H9 (cell line): Measurements from ENCODE around the gene MVD. TPM values are rescaled to one million over a fixed set of nuclear protein-coding genes. Genes with fewer than 3 reads are reported as not detected.

Source experiments
- DNase-seq: peaks from one replicate; pipeline ENCODE4 v3.0.0-alpha.2; 2017
- H2AFZ ChIP-seq: one replicate; pipeline ENCODE4 v1.6.1; 2013; ENCODE audit warnings: mild to moderate bottlenecking, low read length, control low read depth, moderate library complexity
- H2AK5ac ChIP-seq: 2 replicates; pipeline ENCODE4 v1.6.1; 2013; ENCODE audit warnings: low read length, control low read depth, mixed read lengths; ENCODE audit not compliant: insufficient read length
- H2BK120ac ChIP-seq: one replicate; pipeline ENCODE4 v1.6.1; 2013; ENCODE audit warnings: low read depth, mild to moderate bottlenecking, low read length, control low read depth, inconsistent platforms; ENCODE audit not compliant: poor library complexity, severe bottlenecking
- H2BK12ac ChIP-seq: 2 replicates; pipeline ENCODE4 v1.6.1; 2013; ENCODE audit warnings: low read length, control low read depth, mixed read lengths, low read depth; ENCODE audit not compliant: insufficient read length
- H2BK15ac ChIP-seq: 2 replicates; pipeline ENCODE4 v1.6.1; 2013; ENCODE audit warnings: low read depth, low read length, control low read depth
- H2BK20ac ChIP-seq: one replicate; pipeline ENCODE4 v1.6.1; 2013; ENCODE audit warnings: low read depth, mild to moderate bottlenecking, low read length, control low read depth, inconsistent platforms; ENCODE audit not compliant: poor library complexity, severe bottlenecking
- H2BK5ac ChIP-seq: 2 replicates; pipeline ENCODE4 v1.6.1; 2013; ENCODE audit warnings: low read length, control low read depth, mixed read lengths; ENCODE audit not compliant: insufficient read length
- H3K14ac ChIP-seq: 2 replicates; pipeline ENCODE4 v1.6.1; 2013; ENCODE audit warnings: low read length, control low read depth; ENCODE audit not compliant: insufficient read depth
- H3K18ac ChIP-seq: 2 replicates; pipeline ENCODE4 v1.6.1; 2013; ENCODE audit warnings: low read depth, mild to moderate bottlenecking, mixed read lengths, low read length, control low read depth; ENCODE audit not compliant: insufficient read length
- H3K23ac ChIP-seq: 2 replicates; pipeline ENCODE4 v1.6.1; 2013; ENCODE audit warnings: low read length, control low read depth, mixed read lengths, low read depth; ENCODE audit not compliant: insufficient read length
- H3K23me2 ChIP-seq: 2 replicates; pipeline ENCODE4 v1.6.1; 2013; ENCODE audit warnings: low read depth, mild to moderate bottlenecking, mixed read lengths, low read length, control low read depth; ENCODE audit not compliant: insufficient read length, poor library complexity, severe bottlenecking
- H3K27ac ChIP-seq: 2 replicates; pipeline ENCODE4 v1.5.1; 2013; ENCODE audit warnings: low read length, control low read depth, mixed read lengths, low read depth; ENCODE audit not compliant: insufficient read length
- H3K27me3 ChIP-seq: 2 replicates; pipeline ENCODE4 v1.6.1; 2013; ENCODE audit warnings: low read length, control low read depth, inconsistent platforms; ENCODE audit not compliant: insufficient read depth
- H3K4ac ChIP-seq: 2 replicates; pipeline ENCODE4 v1.6.1; 2013; ENCODE audit warnings: low read depth, mild to moderate bottlenecking, control low read depth, inconsistent platforms, low read length, moderate library complexity
- H3K4me1 ChIP-seq: 2 replicates; pipeline ENCODE4 v1.6.1; 2013; ENCODE audit warnings: low read length, control low read depth, inconsistent platforms; ENCODE audit not compliant: insufficient read depth
- H3K4me2 ChIP-seq: 2 replicates; pipeline ENCODE4 v1.6.1; 2013; ENCODE audit warnings: low read length, control low read depth, mixed read lengths; ENCODE audit not compliant: insufficient read length, insufficient read depth
- H3K56ac ChIP-seq: 2 replicates; pipeline ENCODE4 v1.6.1; 2013; ENCODE audit warnings: low read depth, mild to moderate bottlenecking, mixed read lengths, low read length, control low read depth; ENCODE audit not compliant: insufficient read length
- H3K79me1 ChIP-seq: 2 replicates; pipeline ENCODE4 v1.6.1; 2013; ENCODE audit warnings: low read depth, mild to moderate bottlenecking, moderate library complexity, low read length, control low read depth, inconsistent platforms; ENCODE audit not compliant: insufficient read depth, poor library complexity, severe bottlenecking
- H3K79me2 ChIP-seq: 2 replicates; pipeline ENCODE4 v1.6.1; 2013; ENCODE audit warnings: low read length, control low read depth, inconsistent platforms; ENCODE audit not compliant: insufficient read depth
- H3K9ac ChIP-seq: 2 replicates; pipeline ENCODE4 v1.6.1; 2013; ENCODE audit warnings: low read length, control low read depth, mixed read lengths; ENCODE audit not compliant: insufficient read length; ENCODE audit errors: extremely low read depth
- H3K9me3 ChIP-seq: one replicate; pipeline ENCODE4 v1.6.1; 2013; ENCODE audit warnings: low read depth, low read length, inconsistent platforms; ENCODE audit not compliant: control insufficient read depth
- H3T11ph ChIP-seq: one replicate; pipeline ENCODE4 v1.6.1; 2013; ENCODE audit warnings: mild to moderate bottlenecking, low read length, control low read depth, inconsistent platforms
- H4K20me1 ChIP-seq: one replicate; pipeline ENCODE4 v1.6.1; 2013; ENCODE audit not compliant: control insufficient read depth, insufficient read length, insufficient read depth
- H4K5ac ChIP-seq: 2 replicates; pipeline ENCODE4 v1.6.1; 2013; ENCODE audit warnings: low read depth, mild to moderate bottlenecking, mixed read lengths, low read length, control low read depth; ENCODE audit not compliant: insufficient read length
- H4K8ac ChIP-seq: replicated peaks from 2 replicates; pipeline ENCODE4 v1.6.1; 2013; ENCODE audit warnings: low read length, control low read depth, mixed read lengths, low read depth; ENCODE audit not compliant: insufficient read length
- H4K91ac ChIP-seq: 2 replicates; pipeline ENCODE4 v1.6.1; 2013; ENCODE audit warnings: low read depth, mild to moderate bottlenecking, moderate library complexity, mixed read lengths, low read length, control low read depth; ENCODE audit not compliant: insufficient read length
- H3K27ac Mint-ChIP-seq, 3 experiments: 2 replicates in 2 of 3; 3 replicates in 1 of 3; pipeline ENCODE4 v1.8.0; 2020 to 2021; ENCODE audit warnings: mixed read lengths in 3 of 3, mild to moderate bottlenecking in 1 of 3, moderate library complexity in 1 of 3
- H3K27me3 Mint-ChIP-seq: 2 replicates; pipeline ENCODE4 v1.8.0; 2021; ENCODE audit warnings: low read depth, mild to moderate bottlenecking, moderate library complexity, mixed read lengths
- H3K36me3 Mint-ChIP-seq, 3 experiments: 2 replicates in 2 of 3; 3 replicates in 1 of 3; pipeline ENCODE4 v1.8.0; 2020 to 2021; ENCODE audit warnings: low read depth in 3 of 3, mixed read lengths in 3 of 3; ENCODE audit not compliant: insufficient read depth in 1 of 3
- H3K4me1 Mint-ChIP-seq, 2 experiments: 2 replicates each; pipeline ENCODE4 v1.8.0; 2020; ENCODE audit warnings: mixed read lengths in 2 of 2
- H3K4me3 Mint-ChIP-seq, 2 experiments: 2 replicates in 1 of 2; 3 replicates in 1 of 2; pipeline ENCODE4 v1.8.0; 2020 to 2021; ENCODE audit warnings: mild to moderate bottlenecking in 2 of 2, mixed read lengths in 2 of 2, moderate library complexity in 1 of 2
- H3K9me3 Mint-ChIP-seq, 2 experiments: 2 replicates in 1 of 2; 3 replicates in 1 of 2; pipeline ENCODE4 v1.8.0; 2020; ENCODE audit warnings: mild to moderate bottlenecking in 2 of 2, mixed read lengths in 2 of 2, moderate library complexity in 1 of 2
- WGBS: extraction: QIAGEN DNeasy Blood & Tissue Kit; methylation state at CpG from one replicate; pipeline ENCODE4 v1.1.7; 2013; ENCODE audit warnings: missing lambda C conversion rate, low lambda C conversion rate, mixed read lengths; ENCODE audit not compliant: insufficient read length; ENCODE audit errors: extremely low coverage; 5-methylcytosine and 5-hydroxymethylcytosine counted together
- total RNA-seq: library from RNA; stranded (reverse); gene quantifications from 2 replicates; pipeline ENCODE4 v1.2.1, GENCODE V29; 2021
- TF ChIP-seq, protein P1 (sequence below): fragments of 200-600 bp; sonication (generic); conservative IDR thresholded peaks from 3 replicates; pipeline ENCODE4 v1.8.0; 2021; ENCODE audit warnings: antibody characterized with exemption, mild to moderate bottlenecking

Gene MVD
- total RNA-seq, 1 experiment from 2014 or later: 53.2 TPM

DNA sequence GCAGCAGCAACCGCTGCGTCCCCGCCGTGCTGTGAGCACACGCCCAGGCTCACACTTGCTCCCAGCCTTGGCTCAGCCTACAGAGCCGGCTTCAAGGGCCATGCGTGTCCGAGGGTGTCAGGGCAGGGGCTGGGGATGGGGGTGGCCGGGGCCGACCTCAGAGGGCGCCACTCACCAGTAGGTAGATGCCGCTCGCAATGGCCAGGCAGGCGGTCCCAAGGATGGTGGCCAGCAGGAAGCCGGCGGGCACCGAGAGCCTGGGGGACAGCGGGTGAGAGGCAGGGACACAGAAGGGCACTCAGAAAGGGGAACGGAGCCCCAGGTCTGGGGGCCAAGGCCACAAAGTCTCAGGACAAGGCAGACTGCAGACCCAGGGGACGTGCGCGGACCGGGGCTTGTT, 16.9 kb downstream of the MVD start:
- no peak overlapping the region for H3K56ac ChIP-seq
- H4K5ac ChIP-seq: no peak overlapping the region
- H2AFZ ChIP-seq: no peak overlapping the region
- no peak overlapping the region for H3T11ph ChIP-seq
- no peak overlapping the region for H2BK120ac ChIP-seq
- Mint-ChIP-seq H3K36me3 (peaks cover 8 to 20% (median 20%) of the 10 kb centered on the region in 3 experiments; a peak in 6 of 7 replicates), H3K4me3 (no peak overlapping the region), H3K4me1 (peaks cover 4 to 6% of the 10 kb centered on the region in 2 experiments), H3K27me3 (peaks cover 3% of the 10 kb centered on the region), H3K9me3 (no peaks in the 10 kb centered on the region; a peak in 1 of 5 replicates), H3K27ac (no peak overlapping the region)
- no peak overlapping the region for H3K4ac ChIP-seq
- DNase-seq: no peak
- no peaks in the 10 kb centered on the region for H3K4me1 ChIP-seq
- H4K20me1 ChIP-seq: no peaks in the 10 kb centered on the region
- no peak overlapping the region for H2BK12ac ChIP-seq
- peaks cover 10% of the 10 kb centered on the region for H3K23me2 ChIP-seq
- H3K79me2 ChIP-seq: no peaks in the 10 kb centered on the region
- no peak overlapping the region for H3K4me2 ChIP-seq
- no peak overlapping the region for H4K8ac ChIP-seq
- H3K23ac ChIP-seq: no peak overlapping the region
- TF ChIP-seq, protein P1, sequence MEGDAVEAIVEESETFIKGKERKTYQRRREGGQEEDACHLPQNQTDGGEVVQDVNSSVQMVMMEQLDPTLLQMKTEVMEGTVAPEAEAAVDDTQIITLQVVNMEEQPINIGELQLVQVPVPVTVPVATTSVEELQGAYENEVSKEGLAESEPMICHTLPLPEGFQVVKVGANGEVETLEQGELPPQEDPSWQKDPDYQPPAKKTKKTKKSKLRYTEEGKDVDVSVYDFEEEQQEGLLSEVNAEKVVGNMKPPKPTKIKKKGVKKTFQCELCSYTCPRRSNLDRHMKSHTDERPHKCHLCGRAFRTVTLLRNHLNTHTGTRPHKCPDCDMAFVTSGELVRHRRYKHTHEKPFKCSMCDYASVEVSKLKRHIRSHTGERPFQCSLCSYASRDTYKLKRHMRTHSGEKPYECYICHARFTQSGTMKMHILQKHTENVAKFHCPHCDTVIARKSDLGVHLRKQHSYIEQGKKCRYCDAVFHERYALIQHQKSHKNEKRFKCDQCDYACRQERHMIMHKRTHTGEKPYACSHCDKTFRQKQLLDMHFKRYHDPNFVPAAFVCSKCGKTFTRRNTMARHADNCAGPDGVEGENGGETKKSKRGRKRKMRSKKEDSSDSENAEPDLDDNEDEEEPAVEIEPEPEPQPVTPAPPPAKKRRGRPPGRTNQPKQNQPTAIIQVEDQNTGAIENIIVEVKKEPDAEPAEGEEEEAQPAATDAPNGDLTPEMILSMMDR: no peak
- H3K27me3 ChIP-seq: no peaks in the 10 kb centered on the region
- H3K27ac ChIP-seq: no peak overlapping the region
- no peak overlapping the region for H2BK15ac ChIP-seq
- no peaks in the 10 kb centered on the region for H3K9me3 ChIP-seq
- no peak overlapping the region for H2BK20ac ChIP-seq
- H3K14ac ChIP-seq: no peak overlapping the region; the same call in 1 of the 2 replicates
- WGBS: no CpG with 5 or more reads among the region's 23 CpGs
- peaks cover 3% of the 10 kb centered on the region for H3K79me1 ChIP-seq
- no peak overlapping the region for H4K91ac ChIP-seq
- H2BK5ac ChIP-seq: no peak overlapping the region
- no peak overlapping the region for H2AK5ac ChIP-seq
- no peak overlapping the region for H3K18ac ChIP-seq
- no peak overlapping the region for H3K9ac ChIP-seq
